GM23248 (cell line): ENCODE measurements around the gene IFT122. TPM values are rescaled to one million over a fixed set of nuclear protein-coding genes. Genes with fewer than 3 reads are reported as not detected.

ENCODE experiments used
- DNase-seq: peaks from one replicate; pipeline ENCODE4 v3.0.0-alpha.2; 2015
- H2AFZ ChIP-seq: fragments of 200-600 bp; sonication (generic); 2 replicates; pipeline ENCODE4 v1.6.1; 2016; ENCODE audit warnings: antibody characterized with exemption
- H3F3A ChIP-seq: fragments of 200-600 bp; sonication (generic); 2 replicates; pipeline ENCODE4 v1.6.1; 2016; ENCODE audit warnings: mild to moderate bottlenecking, antibody characterized with exemption, mixed run types; ENCODE audit not compliant: insufficient read depth
- H3K27ac ChIP-seq: fragments of 200-600 bp; sonication (generic); 2 replicates; pipeline ENCODE4 v1.5.1; 2016; ENCODE audit warnings: mild to moderate bottlenecking
- H3K27me3 ChIP-seq: fragments of 200-600 bp; sonication (generic); replicated peaks from 2 replicates; pipeline ENCODE4 v1.6.1; 2016; ENCODE audit warnings: mild to moderate bottlenecking; ENCODE audit not compliant: insufficient read depth
- H3K36me3 ChIP-seq: fragments of 200-600 bp; sonication (generic); 2 replicates; pipeline ENCODE4 v1.6.1; 2016; ENCODE audit warnings: low read depth, mild to moderate bottlenecking
- H3K4me1 ChIP-seq: fragments of 200-600 bp; sonication (generic); 2 replicates; pipeline ENCODE4 v1.6.1; 2016; ENCODE audit warnings: mild to moderate bottlenecking; ENCODE audit not compliant: insufficient read depth
- H3K4me2 ChIP-seq: fragments of 200-600 bp; sonication (generic); one replicate; pipeline ENCODE4 v1.6.1; 2016; ENCODE audit warnings: mild to moderate bottlenecking; ENCODE audit not compliant: unreplicated experiment
- H3K4me3 ChIP-seq: fragments of 200-600 bp; sonication (generic); 2 replicates; pipeline ENCODE4 v1.5.1; 2016; ENCODE audit warnings: mild to moderate bottlenecking
- H3K79me2 ChIP-seq: fragments of 200-600 bp; sonication (generic); 2 replicates; pipeline ENCODE4 v1.6.1; 2016; ENCODE audit warnings: mild to moderate bottlenecking; ENCODE audit not compliant: insufficient read depth
- H3K9ac ChIP-seq: fragments of 200-600 bp; sonication (generic); 2 replicates; pipeline ENCODE4 v1.6.1; 2016; ENCODE audit warnings: mild to moderate bottlenecking
- H3K9me2 ChIP-seq: fragments of 200-600 bp; sonication (generic); 2 replicates; pipeline ENCODE4 v1.6.1; 2016; ENCODE audit warnings: mixed run types, mild to moderate bottlenecking, moderate library complexity; ENCODE audit not compliant: insufficient read depth
- H3K9me3 ChIP-seq: fragments of 200-600 bp; sonication (generic); one replicate; pipeline ENCODE4 v1.6.1; 2017; ENCODE audit warnings: low read depth
- H4K20me1 ChIP-seq: fragments of 200-600 bp; sonication (generic); 2 replicates; pipeline ENCODE4 v1.6.0; 2016; ENCODE audit not compliant: insufficient read depth
- EZH2 ChIP-seq: fragments of 200-600 bp; sonication (generic); IDR thresholded peaks from 2 replicates; pipeline ENCODE4 v1.6.1; 2018; ENCODE audit warnings: antibody characterized with exemption, mild to moderate bottlenecking; ENCODE audit not compliant: insufficient read depth, poor library complexity, severe bottlenecking
- EZH2phosphoT487 ChIP-seq: fragments of 200-600 bp; sonication (generic); IDR thresholded peaks from 2 replicates; pipeline ENCODE4 v1.6.1; 2018; ENCODE audit warnings: antibody characterized with exemption, moderate library complexity, mild to moderate bottlenecking, low read depth; ENCODE audit not compliant: insufficient read depth
- WGBS, 2 experiments: methylation state at CpG; one replicate each; pipeline ENCODE4 v1.1.6; 2015 to 2017; ENCODE audit warnings: low lambda C conversion rate in 2 of 2, low coverage in 1 of 2; ENCODE audit errors: missing lambda C conversion rate in 2 of 2; 5-methylcytosine and 5-hydroxymethylcytosine counted together
- in situ Hi-C: fragments of 300-500 bp; cut with MboI; formaldehyde crosslinking; loops from 2 replicates; pipeline ENCODE4 v1.15.0; 2020
- polyA plus RNA-seq: library from polyadenylated mRNA; unstranded; fragments of >200 nt; fragmentation: Nextera tagmentation; extraction: Ambion mirVana; gene quantifications from 2 replicates; pipeline ENCODE4 v1.2.1, GENCODE V29; 2016
- total RNA-seq: library from RNA; depleted of rRNA; stranded (reverse); fragments of >200 nt; shearing (Covaris generic); gene quantifications from 2 replicates; pipeline ENCODE4 v1.2.3, GENCODE V29; 2014

Gene IFT122
- total and polyA plus RNA-seq, 2 experiments from 2014 or later, result 16.1 to 16.3 TPM

DNA sequence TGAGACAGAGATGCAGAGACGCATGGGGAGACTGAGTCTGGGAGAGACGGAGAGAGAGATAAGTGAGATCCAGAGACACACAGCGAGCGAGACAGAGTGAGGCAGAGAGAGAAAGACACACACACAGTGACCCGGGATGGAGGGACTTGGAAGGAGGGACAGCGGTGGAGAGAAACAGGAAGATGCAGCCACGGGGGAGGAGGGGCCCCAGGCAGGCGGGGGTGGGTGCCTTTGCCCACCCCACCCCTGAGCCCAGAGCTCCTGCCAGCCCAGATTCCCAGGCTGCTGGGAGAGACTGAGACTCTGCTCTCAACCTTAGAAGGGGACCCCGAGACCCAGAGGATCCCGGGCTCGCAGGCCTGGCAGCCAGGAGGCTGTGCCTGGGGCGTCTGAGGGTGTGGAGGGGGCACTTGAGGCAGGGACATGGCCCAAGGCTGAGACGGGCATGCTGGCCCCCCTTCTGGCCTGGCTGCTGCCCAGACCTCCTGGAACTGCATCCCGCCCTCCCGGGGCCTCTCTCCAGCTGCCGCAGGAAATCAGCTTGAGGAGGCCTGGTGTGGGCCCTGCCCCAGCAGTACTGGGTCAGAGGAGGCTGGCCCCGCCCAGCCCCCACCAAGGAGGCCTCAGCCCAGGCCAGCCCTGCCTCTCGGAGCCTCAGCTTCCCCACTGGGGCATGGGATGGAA is 121.0 kb downstream of the IFT122 start:
- Histone ChIP-seq H3K4me3 (peak overlapping the region; percentile 55), H3K9me3 (no peaks in the 10 kb centered on the region), H3K27me3 (no peaks in the 10 kb centered on the region), H3K27ac (peak overlapping the region; percentile 91), H3K36me3 (peaks cover 4% of the 10 kb centered on the region; the same call in 1 of the 2 replicates), H4K20me1 (no peaks in the 10 kb centered on the region), H3F3A (peaks cover 29% of the 10 kb centered on the region; the same call in 1 of the 2 replicates), H3K4me1 (peaks cover 36% of the 10 kb centered on the region), H2AFZ (peak overlapping the region; percentile 81), H3K79me2 (no peaks in the 10 kb centered on the region), H3K4me2 (peak overlapping the region; percentile 89), H3K9ac (peak overlapping the region; percentile 78), H3K9me2 (no peaks in the 10 kb centered on the region)
- TF ChIP-seq EZH2 (no peak), EZH2phosphoT487 (no peak)
- in situ Hi-C loops, result no loop called here
- DNase-seq, result peak; percentile 91
- 12% methylated on average over 14 to 15 of the region's 18 CpGs for WGBS, 2 experiments

DNA sequence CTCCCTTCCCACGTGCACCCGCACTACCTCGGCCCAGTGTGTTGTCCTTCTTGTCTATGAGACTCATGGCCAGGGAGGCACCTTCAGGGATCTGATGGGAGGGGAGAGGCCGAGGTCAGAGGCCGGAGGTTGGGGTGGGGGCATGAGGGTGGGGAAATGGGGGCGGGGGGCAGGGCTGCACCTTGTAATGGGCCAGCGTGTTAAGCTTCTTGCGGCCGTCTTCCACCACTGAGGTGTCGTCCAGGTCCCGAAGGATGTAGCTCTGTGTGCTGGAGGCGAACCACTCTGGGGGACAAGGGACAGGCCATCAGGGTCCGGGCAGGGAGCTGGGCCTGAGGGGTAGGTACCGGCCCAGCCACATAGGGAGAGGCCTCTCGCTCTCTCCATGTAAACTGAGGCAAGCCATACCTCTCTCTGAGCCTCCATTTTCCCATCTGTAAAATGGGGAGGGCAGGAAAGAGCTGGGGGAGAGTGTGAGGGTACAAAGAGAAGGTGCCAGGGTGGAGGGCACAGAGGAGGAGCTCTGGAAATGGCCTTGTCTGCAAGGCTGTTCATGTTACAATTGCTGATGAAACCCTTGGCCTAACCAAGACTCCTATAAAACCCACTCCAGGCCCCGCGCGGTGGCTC is 121.7 kb downstream of the IFT122 start:
- Histone ChIP-seq H4K20me1 (no peaks in the 10 kb centered on the region), H3K9me3 (no peaks in the 10 kb centered on the region), H3K4me3 (peak overlapping the region; percentile 55; the same call in 1 of the 2 replicates), H3K27ac (peak overlapping the region; percentile 91), H3K4me2 (peak overlapping the region; percentile 89), H3K79me2 (no peaks in the 10 kb centered on the region), H3F3A (peaks cover 29% of the 10 kb centered on the region; the same call in 1 of the 2 replicates), H2AFZ (peak overlapping the region; percentile 81), H3K9ac (peak overlapping the region; percentile 78), H3K4me1 (peaks cover 36% of the 10 kb centered on the region), H3K27me3 (no peaks in the 10 kb centered on the region), H3K36me3 (no peaks in the 10 kb centered on the region; the same call in 1 of the 2 replicates), H3K9me2 (no peaks in the 10 kb centered on the region)
- no peak for DNase-seq
- WGBS, 2 experiments, result 63 to 74% methylated on average over 13 to 18 of the region's 18 CpGs
- TF ChIP-seq EZH2phosphoT487, result no peak
- TF ChIP-seq EZH2, result no peak
- in situ Hi-C loops, result no loop called here

DNA sequence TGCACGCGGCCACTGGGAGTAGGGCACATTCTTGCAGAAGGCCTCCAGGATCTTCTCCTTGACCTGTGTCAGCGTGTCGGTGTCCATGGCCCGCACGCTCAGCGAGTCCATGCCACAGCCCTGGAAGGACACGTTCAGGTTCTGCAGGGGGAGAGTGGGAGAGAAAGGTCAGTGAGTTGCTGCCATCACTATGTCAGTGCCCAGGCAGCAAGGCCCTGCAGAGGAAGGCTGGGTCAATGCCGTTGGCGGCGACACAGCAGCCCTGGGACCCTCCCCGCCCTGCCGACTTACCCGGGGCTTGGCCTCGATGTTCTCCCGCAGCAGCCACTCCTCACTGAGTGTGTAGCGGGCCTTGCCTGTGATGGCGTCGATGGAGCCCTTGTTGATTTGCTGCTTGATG is 122.8 kb downstream of the IFT122 start:
- in situ Hi-C loops, result no loop called here

DNA sequence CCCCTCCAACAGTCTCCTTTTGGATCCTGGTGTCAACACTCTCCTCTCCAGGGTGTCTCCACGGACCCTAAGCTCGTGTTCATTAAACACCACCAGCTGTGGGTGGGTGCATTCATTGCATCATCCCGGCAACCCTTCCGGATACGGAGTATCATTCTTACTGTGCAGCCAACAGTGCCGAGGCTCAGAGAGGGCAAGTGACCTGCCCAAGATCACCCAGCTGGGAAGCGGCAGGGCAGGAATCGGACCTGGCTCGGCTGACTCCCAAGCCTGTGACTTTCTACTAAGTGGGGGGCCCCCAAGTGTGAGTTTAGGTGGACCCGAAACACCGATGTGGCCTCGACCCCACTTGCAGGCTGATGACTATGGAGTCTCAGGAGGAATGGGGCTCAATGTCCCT is 123.3 kb downstream of the IFT122 start:
- WGBS, 2 experiments, result 82 to 87% methylated on average over 12 of the region's 12 CpGs
- H3K4me1 ChIP-seq, result peaks cover 29% of the 10 kb centered on the region
- peaks cover 22% of the 10 kb centered on the region; the same call in 1 of the 2 replicates for H3F3A ChIP-seq
- in situ Hi-C loops, result no loop called here
- no peak for DNase-seq
- no peak overlapping the region for H2AFZ ChIP-seq
- no peak overlapping the region for H3K27ac ChIP-seq
- H3K9ac ChIP-seq, result no peak overlapping the region
- H3K9me3 ChIP-seq, result no peaks in the 10 kb centered on the region
- H3K36me3 ChIP-seq, result no peaks in the 10 kb centered on the region; the same call in 1 of the 2 replicates
- H3K4me2 ChIP-seq, result no peak overlapping the region
- TF ChIP-seq EZH2phosphoT487 (no peak), EZH2 (no peak)
- no peak overlapping the region for H3K4me3 ChIP-seq
- no peaks in the 10 kb centered on the region for H3K79me2 ChIP-seq
- H3K27me3 ChIP-seq, result no peaks in the 10 kb centered on the region
- H4K20me1 ChIP-seq, result no peaks in the 10 kb centered on the region
- no peaks in the 10 kb centered on the region for H3K9me2 ChIP-seq

More for the DNA sequence above, 122.8 kb downstream of the IFT122 start:
- no peaks in the 10 kb centered on the region for H3K9me2 ChIP-seq
- H3F3A ChIP-seq, result peaks cover 28% of the 10 kb centered on the region; the same call in 1 of the 2 replicates
- H3K36me3 ChIP-seq, result no peaks in the 10 kb centered on the region; the same call in 1 of the 2 replicates
- no peak overlapping the region for H3K9ac ChIP-seq
- H3K27ac ChIP-seq, result no peak overlapping the region
- H3K4me3 ChIP-seq, result no peak overlapping the region
- H3K4me2 ChIP-seq, result no peak overlapping the region
- peaks cover 35% of the 10 kb centered on the region for H3K4me1 ChIP-seq
- no peaks in the 10 kb centered on the region for H4K20me1 ChIP-seq
- no peaks in the 10 kb centered on the region for H3K9me3 ChIP-seq
- TF ChIP-seq EZH2phosphoT487 (no peak), EZH2 (no peak)
- H2AFZ ChIP-seq, result no peak overlapping the region
- no peaks in the 10 kb centered on the region for H3K79me2 ChIP-seq
- H3K27me3 ChIP-seq, result no peaks in the 10 kb centered on the region
- no peak for DNase-seq
- 91 to 93% methylated on average over 17 to 19 of the region's 19 CpGs for WGBS, 2 experiments
